ENCODE results near the gene KLHL26. TPM values are rescaled to one million over a fixed set of nuclear protein-coding genes. Genes with fewer than 3 reads are reported as not detected.

Gene KLHL26
- total and polyA plus RNA-seq, 2 of the 13 experiments (the other 11 are each of a cell fraction or from before 2014, with no cell fraction given): 1.5 to 1.7 TPM

DNA sequence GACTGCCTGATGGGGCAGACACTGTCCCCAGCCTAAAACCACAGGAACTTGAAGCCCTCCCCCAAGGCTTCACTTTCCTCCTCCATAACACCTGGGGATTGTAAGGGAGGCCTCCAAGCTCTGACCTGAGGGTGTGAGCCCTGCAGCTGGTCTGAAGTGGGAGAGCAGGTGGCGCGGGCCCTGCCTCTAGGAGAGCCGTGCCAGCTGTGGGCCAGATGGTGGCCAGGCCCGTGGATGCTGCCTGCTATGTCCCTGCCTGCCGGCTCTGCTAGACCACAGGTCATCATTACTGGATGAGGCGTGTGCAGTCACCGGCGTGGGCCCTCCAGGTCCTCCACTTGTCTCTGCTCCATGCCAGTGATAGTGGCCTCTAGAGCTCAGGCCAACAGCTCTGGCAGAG is 3.5 kb upstream of the KLHL26 start:
- WGBS (ENCODE audit: low lambda C conversion rate): no CpG with 5 or more reads among the region's 8 CpGs
- FAIRE-seq (no peak), ATAC-seq (no peak), DNase-seq (ENCODE audit: low spot score) (no peak)
- ChIA-PET POLR2A (no interaction called here), CTCF (ENCODE audit: low intra/inter-chr PET ratio, low total read pairs) (no interaction called here)
- no peak overlapping the region for H3K27ac ChIP-seq (ENCODE audit: extremely low read length, insufficient read depth, low read length)
- TF ChIP-seq CCDC6 (CRISPR knock-in tag; IDR thresholded peaks at IDR 0.05): no peak
- TF ChIP-seq ZNF773 (CRISPR knock-in tag; IDR thresholded peaks at IDR 0.05; ENCODE audit: borderline replicate concordance): no peak
- no peak for TF ChIP-seq ZNF282 (IDR thresholded peaks at IDR 0.05; ENCODE audit: partially characterized antibody)
- no peak for TF ChIP-seq AGO1 (IDR thresholded peaks at IDR 0.05; ENCODE audit: low read depth, low read length, poor library complexity, severe bottlenecking)
- TF ChIP-seq ZBTB42 (CRISPR knock-in tag; IDR thresholded peaks at IDR 0.05): no peak
- no peak for TF ChIP-seq ARNT (IDR thresholded peaks at IDR 0.05)
- TF ChIP-seq, protein P1, sequence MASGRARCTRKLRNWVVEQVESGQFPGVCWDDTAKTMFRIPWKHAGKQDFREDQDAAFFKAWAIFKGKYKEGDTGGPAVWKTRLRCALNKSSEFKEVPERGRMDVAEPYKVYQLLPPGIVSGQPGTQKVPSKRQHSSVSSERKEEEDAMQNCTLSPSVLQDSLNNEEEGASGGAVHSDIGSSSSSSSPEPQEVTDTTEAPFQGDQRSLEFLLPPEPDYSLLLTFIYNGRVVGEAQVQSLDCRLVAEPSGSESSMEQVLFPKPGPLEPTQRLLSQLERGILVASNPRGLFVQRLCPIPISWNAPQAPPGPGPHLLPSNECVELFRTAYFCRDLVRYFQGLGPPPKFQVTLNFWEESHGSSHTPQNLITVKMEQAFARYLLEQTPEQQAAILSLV (CRISPR knock-in tag; IDR thresholded peaks at IDR 0.05; ENCODE audit: borderline replicate concordance): no peak
- no peak for TF ChIP-seq ZNF335 (CRISPR knock-in tag; IDR thresholded peaks at IDR 0.05)
- TF ChIP-seq ZNF709 (CRISPR knock-in tag; IDR thresholded peaks at IDR 0.05): no peak
- no peaks in the 10 kb centered on the region for H3K36me3 ChIP-seq (replicated peaks in 1 of 2; ENCODE audit: control insufficient read depth in 1 of 2, insufficient read depth in 2 of 2, low read length in 2 of 2)
- H4K20me1 ChIP-seq (ENCODE audit: insufficient read depth, low read length): no peaks in the 10 kb centered on the region
- no peak overlapping the region for H3K4me2 ChIP-seq (ENCODE audit: low read depth, low read length)
- in situ Hi-C loops (cut with HindIII; ENCODE audit: extremely low pct_ligation_motif_present, low pct_unique_long_range_greater_than_20kb): no loop called here
- peaks cover 0 to 12% of the 10 kb centered on the region in 2 experiments; a peak in 2 of 5 replicates for H3K27me3 ChIP-seq (ENCODE audit: control insufficient read depth in 1 of 2, insufficient read depth in 2 of 2, low read length in 2 of 2)
- peaks cover 38% of the 10 kb centered on the region for H3K4me1 ChIP-seq (ENCODE audit: insufficient read depth, low read length)
- no TSS peak for BruUV-seq (replicated peaks)
- peaks cover 2% of the 10 kb centered on the region for H3K79me2 ChIP-seq (ENCODE audit: insufficient read depth, low read length)
- intact Hi-C loops (cut with micrococcal nuclease; ENCODE audit: unreplicated experiment): no loop called here
- H3K9ac ChIP-seq (ENCODE audit: insufficient read depth, low read depth, low read length): no peak overlapping the region
- no peak overlapping the region for H3K4me3 ChIP-seq (replicated peaks in 1 of 3; ENCODE audit: insufficient read depth in 1 of 3, low read depth in 2 of 3, low read length in 3 of 3)
- no peak overlapping the region for H2AFZ ChIP-seq (ENCODE audit: low read length)
- no peaks in the 10 kb centered on the region for H3K9me3 ChIP-seq (ENCODE audit: low read length)
